Liver (tissue), 3 donors: Measurements from ENCODE around the gene DDX11.

ENCODE experiments used
- ATF3 ChIP-seq: IDR thresholded peaks from 2 replicates; pipeline ENCODE4 v1.6.1; 2016; ENCODE audit warnings: antibody characterized with exemption
- EGR1 ChIP-seq, 2 donors: IDR thresholded peaks; 2 replicates each; pipeline ENCODE4 v1.6.1; 2016 to 2018; ENCODE audit warnings: antibody characterized with exemption in 2 of 2, low read depth in 2 of 2
- GABPA ChIP-seq, 2 donors: IDR thresholded peaks in 1 of 2; conservative IDR thresholded peaks in 1 of 2; 2 replicates each; pipeline ENCODE4 v1.6.1; 2016; ENCODE audit warnings: antibody characterized with exemption in 2 of 2, mild to moderate bottlenecking in 1 of 2, moderate library complexity in 1 of 2
- HNF4G ChIP-seq: IDR thresholded peaks from 2 replicates; pipeline ENCODE4 v1.6.1; 2016; ENCODE audit warnings: antibody characterized with exemption
- JUND ChIP-seq, 2 donors: IDR thresholded peaks; 2 replicates each; pipeline ENCODE4 v1.6.1; 2016; ENCODE audit warnings: antibody characterized with exemption in 2 of 2
- MAX ChIP-seq: IDR thresholded peaks from 2 replicates; pipeline ENCODE4 v1.6.1; 2016; ENCODE audit warnings: antibody characterized with exemption
- NR2F2 ChIP-seq: IDR thresholded peaks from 2 replicates; pipeline ENCODE4 v1.6.1; 2016; ENCODE audit warnings: antibody characterized with exemption
- RAD21 ChIP-seq, 2 donors: IDR thresholded peaks; 2 replicates each; pipeline ENCODE4 v1.6.1; 2016; ENCODE audit warnings: antibody characterized with exemption in 2 of 2, mild to moderate bottlenecking in 2 of 2
- REST ChIP-seq: IDR thresholded peaks from 2 replicates; pipeline ENCODE4 v1.6.1; 2016; ENCODE audit warnings: antibody characterized with exemption, mild to moderate bottlenecking
- SP1 ChIP-seq: IDR thresholded peaks from 2 replicates; pipeline ENCODE4 v1.6.1; 2018; ENCODE audit warnings: antibody characterized with exemption, mild to moderate bottlenecking
- TAF1 ChIP-seq: conservative IDR thresholded peaks from 2 replicates; pipeline ENCODE4 v1.6.1; 2016; ENCODE audit warnings: antibody characterized with exemption, mild to moderate bottlenecking
- YY1 ChIP-seq: IDR thresholded peaks from 2 replicates; pipeline ENCODE4 v1.6.1; 2016; ENCODE audit warnings: antibody characterized with exemption, mild to moderate bottlenecking
- ZBTB33 ChIP-seq: IDR thresholded peaks from 2 replicates; pipeline ENCODE4 v1.6.1; 2016; ENCODE audit warnings: antibody characterized with exemption
- TF ChIP-seq, protein P1 (sequence below): fragments of 150-350 bp; IDR thresholded peaks from 2 replicates; pipeline ENCODE4 v1.5.1; 2017; ENCODE audit warnings: improper control_type of control experiment, low read depth, low read length; ENCODE audit not compliant: missing input control
- donor health status: healthy.
- donor health status: healthy.

DNA sequence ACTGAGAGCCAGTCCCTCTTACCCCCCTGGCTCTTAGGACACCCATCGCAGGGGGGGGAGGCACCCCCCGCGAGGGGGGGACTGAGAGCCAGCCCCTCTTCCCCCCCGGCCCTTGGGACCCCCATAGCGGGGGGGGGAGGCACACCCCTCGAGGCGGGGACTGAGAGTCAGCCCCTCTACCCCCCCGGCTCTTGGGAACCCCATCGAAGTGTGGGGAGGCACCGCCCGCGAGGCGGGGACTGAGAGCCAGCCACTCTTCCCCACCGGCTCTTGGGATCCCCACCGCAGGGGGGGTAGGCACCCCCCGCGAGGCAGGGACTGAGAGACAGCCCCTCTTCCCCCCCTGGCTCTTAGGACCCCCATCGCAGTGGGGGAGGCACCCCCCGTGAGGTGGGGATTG is 48.8 kb downstream of the DDX11 start:
- TF ChIP-seq, protein P1, sequence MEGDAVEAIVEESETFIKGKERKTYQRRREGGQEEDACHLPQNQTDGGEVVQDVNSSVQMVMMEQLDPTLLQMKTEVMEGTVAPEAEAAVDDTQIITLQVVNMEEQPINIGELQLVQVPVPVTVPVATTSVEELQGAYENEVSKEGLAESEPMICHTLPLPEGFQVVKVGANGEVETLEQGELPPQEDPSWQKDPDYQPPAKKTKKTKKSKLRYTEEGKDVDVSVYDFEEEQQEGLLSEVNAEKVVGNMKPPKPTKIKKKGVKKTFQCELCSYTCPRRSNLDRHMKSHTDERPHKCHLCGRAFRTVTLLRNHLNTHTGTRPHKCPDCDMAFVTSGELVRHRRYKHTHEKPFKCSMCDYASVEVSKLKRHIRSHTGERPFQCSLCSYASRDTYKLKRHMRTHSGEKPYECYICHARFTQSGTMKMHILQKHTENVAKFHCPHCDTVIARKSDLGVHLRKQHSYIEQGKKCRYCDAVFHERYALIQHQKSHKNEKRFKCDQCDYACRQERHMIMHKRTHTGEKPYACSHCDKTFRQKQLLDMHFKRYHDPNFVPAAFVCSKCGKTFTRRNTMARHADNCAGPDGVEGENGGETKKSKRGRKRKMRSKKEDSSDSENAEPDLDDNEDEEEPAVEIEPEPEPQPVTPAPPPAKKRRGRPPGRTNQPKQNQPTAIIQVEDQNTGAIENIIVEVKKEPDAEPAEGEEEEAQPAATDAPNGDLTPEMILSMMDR = no peak
- TF ChIP-seq RAD21 (IDR thresholded peaks at IDR 0.05) = no peak
- TF ChIP-seq JUND (IDR thresholded peaks at IDR 0.05) = no peak
- no peak for TF ChIP-seq EGR1 (IDR thresholded peaks at IDR 0.05; ENCODE audit: low read depth in 2 of 2)
- no peak for TF ChIP-seq YY1
- no peak for TF ChIP-seq REST
- TF ChIP-seq MAX = no peak
- TF ChIP-seq TAF1 = no peak
- no peak for TF ChIP-seq GABPA (IDR thresholded peaks at IDR 0.05 in 1 of 2, conservative IDR thresholded peaks at IDR 0.05 in 1 of 2)
- TF ChIP-seq SP1 = no peak
- no peak for TF ChIP-seq NR2F2
- TF ChIP-seq ZBTB33 = no peak
- TF ChIP-seq ATF3 = no peak
- no peak for TF ChIP-seq HNF4G
